GM23338 (cell line): ENCODE measurements around the gene SRXN1.

Experiments
- CREB1 ChIP-seq: fragments of 250-450 bp; sonication (Bioruptor Pico); IDR thresholded peaks from 2 replicates; pipeline ENCODE4 v1.5.0; 2020; ENCODE audit warnings: low read depth, mild to moderate bottlenecking, moderate library complexity
- EZH2 ChIP-seq: fragments of 200-600 bp; sonication (generic); IDR thresholded peaks from one replicate; pipeline ENCODE4 v1.8.0; 2017; ENCODE audit warnings: antibody characterized with exemption, mild to moderate bottlenecking, low read depth; ENCODE audit not compliant: unreplicated experiment
- JUNB ChIP-seq: IDR thresholded peaks from one replicate; pipeline ENCODE4 v1.6.1; 2016; ENCODE audit warnings: antibody characterized with exemption; ENCODE audit not compliant: unreplicated experiment
- NANOG ChIP-seq: IDR thresholded peaks from 2 replicates; pipeline ENCODE4 v1.6.1; 2016; ENCODE audit warnings: antibody characterized with exemption, borderline replicate concordance
- POLR2AphosphoS5 ChIP-seq: IDR thresholded peaks from 2 replicates; pipeline ENCODE4 v1.6.1; 2016; ENCODE audit warnings: antibody characterized with exemption, low read depth
- ZNF114 ChIP-seq: fragments of 250-450 bp; sonication (Bioruptor Pico); IDR thresholded peaks from 2 replicates; pipeline ENCODE4 v1.5.0; 2020; ENCODE audit warnings: mild to moderate bottlenecking, moderate library complexity
- TF ChIP-seq, protein P1 (sequence below), 2 experiments: fragments of 200-600 bp in 1 of 2; sonication (generic) in 1 of 2; conservative IDR thresholded peaks; 2 replicates each; pipeline versions ENCODE4 v1.5.1 to v1.6.1; 2016 to 2017; ENCODE audit warnings: antibody characterized with exemption in 2 of 2, low read depth in 2 of 2, mild to moderate bottlenecking in 2 of 2, moderate library complexity in 1 of 2
- TF ChIP-seq, protein P2 (sequence below): fragments of 250-450 bp; sonication (Bioruptor Pico); IDR thresholded peaks from 2 replicates; pipeline ENCODE4 v1.5.0; 2020; ENCODE audit warnings: mild to moderate bottlenecking, moderate library complexity

DNA sequence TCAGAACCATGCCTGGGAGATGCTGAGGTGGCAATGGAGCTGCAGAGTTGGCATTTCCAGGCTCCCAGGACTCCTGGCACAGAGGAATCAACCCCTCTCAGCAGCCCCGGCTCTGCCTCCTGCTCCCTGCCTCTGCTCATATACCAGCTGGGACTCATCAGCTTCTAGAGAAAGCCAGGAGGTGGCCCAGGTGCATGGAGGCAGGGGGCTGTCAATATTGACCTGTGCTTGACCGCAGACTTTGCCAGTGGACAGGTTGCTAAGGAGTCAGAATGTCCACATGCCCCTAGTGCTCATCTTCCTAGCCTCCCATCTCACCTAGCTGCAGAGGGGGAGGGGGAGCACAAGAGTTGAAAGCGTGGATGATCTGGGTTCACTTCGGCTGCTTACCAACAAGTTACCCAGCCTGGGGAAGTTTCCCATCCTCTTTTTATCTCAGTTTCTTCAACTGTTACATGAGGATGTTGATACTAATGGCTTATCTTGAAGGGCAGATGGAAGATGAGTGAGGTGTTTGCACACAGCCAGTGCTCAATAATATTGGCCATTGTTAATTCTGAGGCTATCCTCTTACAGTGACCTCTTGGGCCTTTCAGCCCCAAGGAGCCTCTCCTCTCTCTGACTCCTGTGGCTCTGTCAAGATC lies 31.8 kb upstream of the SRXN1 start:
- no peak for TF ChIP-seq JUNB
- TF ChIP-seq, protein P1, sequence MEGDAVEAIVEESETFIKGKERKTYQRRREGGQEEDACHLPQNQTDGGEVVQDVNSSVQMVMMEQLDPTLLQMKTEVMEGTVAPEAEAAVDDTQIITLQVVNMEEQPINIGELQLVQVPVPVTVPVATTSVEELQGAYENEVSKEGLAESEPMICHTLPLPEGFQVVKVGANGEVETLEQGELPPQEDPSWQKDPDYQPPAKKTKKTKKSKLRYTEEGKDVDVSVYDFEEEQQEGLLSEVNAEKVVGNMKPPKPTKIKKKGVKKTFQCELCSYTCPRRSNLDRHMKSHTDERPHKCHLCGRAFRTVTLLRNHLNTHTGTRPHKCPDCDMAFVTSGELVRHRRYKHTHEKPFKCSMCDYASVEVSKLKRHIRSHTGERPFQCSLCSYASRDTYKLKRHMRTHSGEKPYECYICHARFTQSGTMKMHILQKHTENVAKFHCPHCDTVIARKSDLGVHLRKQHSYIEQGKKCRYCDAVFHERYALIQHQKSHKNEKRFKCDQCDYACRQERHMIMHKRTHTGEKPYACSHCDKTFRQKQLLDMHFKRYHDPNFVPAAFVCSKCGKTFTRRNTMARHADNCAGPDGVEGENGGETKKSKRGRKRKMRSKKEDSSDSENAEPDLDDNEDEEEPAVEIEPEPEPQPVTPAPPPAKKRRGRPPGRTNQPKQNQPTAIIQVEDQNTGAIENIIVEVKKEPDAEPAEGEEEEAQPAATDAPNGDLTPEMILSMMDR (conservative IDR thresholded peaks at IDR 0.05; ENCODE audit: low read depth in 2 of 2), result no peak
- no peak for TF ChIP-seq NANOG
- no peak for TF ChIP-seq POLR2AphosphoS5
- TF ChIP-seq EZH2, result no peak
- TF ChIP-seq, protein P2, sequence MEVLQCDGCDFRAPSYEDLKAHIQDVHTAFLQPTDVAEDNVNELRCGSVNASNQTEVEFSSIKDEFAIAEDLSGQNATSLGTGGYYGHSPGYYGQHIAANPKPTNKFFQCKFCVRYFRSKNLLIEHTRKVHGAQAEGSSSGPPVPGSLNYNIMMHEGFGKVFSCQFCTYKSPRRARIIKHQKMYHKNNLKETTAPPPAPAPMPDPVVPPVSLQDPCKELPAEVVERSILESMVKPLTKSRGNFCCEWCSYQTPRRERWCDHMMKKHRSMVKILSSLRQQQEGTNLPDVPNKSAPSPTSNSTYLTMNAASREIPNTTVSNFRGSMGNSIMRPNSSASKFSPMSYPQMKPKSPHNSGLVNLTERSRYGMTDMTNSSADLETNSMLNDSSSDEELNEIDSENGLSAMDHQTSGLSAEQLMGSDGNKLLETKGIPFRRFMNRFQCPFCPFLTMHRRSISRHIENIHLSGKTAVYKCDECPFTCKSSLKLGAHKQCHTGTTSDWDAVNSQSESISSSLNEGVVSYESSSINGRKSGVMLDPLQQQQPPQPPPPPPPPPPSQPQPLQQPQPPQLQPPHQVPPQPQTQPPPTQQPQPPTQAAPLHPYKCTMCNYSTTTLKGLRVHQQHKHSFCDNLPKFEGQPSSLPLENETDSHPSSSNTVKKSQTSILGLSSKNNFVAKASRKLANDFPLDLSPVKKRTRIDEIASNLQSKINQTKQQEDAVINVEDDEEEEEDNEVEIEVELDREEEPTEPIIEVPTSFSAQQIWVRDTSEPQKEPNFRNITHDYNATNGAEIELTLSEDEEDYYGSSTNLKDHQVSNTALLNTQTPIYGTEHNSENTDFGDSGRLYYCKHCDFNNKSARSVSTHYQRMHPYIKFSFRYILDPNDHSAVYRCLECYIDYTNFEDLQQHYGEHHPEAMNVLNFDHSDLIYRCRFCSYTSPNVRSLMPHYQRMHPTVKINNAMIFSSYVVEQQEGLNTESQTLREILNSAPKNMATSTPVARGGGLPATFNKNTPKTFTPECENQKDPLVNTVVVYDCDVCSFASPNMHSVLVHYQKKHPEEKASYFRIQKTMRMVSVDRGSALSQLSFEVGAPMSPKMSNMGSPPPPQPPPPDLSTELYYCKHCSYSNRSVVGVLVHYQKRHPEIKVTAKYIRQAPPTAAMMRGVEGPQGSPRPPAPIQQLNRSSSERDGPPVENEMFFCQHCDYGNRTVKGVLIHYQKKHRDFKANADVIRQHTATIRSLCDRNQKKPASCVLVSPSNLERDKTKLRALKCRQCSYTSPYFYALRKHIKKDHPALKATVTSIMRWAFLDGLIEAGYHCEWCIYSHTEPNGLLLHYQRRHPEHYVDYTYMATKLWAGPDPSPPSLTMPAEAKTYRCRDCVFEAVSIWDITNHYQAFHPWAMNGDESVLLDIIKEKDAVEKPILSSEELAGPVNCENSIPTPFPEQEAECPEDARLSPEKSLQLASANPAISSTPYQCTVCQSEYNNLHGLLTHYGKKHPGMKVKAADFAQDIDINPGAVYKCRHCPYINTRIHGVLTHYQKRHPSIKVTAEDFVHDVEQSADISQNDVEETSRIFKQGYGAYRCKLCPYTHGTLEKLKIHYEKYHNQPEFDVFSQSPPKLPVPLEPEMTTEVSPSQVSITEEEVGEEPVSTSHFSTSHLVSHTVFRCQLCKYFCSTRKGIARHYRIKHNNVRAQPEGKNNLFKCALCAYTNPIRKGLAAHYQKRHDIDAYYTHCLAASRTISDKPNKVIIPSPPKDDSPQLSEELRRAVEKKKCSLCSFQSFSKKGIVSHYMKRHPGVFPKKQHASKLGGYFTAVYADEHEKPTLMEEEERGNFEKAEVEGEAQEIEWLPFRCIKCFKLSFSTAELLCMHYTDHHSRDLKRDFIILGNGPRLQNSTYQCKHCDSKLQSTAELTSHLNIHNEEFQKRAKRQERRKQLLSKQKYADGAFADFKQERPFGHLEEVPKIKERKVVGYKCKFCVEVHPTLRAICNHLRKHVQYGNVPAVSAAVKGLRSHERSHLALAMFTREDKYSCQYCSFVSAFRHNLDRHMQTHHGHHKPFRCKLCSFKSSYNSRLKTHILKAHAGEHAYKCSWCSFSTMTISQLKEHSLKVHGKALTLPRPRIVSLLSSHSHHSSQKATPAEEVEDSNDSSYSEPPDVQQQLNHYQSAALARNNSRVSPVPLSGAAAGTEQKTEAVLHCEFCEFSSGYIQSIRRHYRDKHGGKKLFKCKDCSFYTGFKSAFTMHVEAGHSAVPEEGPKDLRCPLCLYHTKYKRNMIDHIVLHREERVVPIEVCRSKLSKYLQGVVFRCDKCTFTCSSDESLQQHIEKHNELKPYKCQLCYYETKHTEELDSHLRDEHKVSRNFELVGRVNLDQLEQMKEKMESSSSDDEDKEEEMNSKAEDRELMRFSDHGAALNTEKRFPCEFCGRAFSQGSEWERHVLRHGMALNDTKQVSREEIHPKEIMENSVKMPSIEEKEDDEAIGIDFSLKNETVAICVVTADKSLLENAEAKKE (CRISPR knock-in tag), result no peak
- no peak for TF ChIP-seq ZNF114 (CRISPR knock-in tag)
- TF ChIP-seq CREB1 (CRISPR knock-in tag), result no peak
